IMR-90 (cell line): ENCODE data around the gene PPP1R17. TPM values are rescaled to one million over a fixed set of nuclear protein-coding genes. Genes with fewer than 3 reads are reported as not detected.

ENCODE experiments used
- ATAC-seq: fragments of 200-7000 bp; cut with Tn5 transposase; 2 replicates; pipeline ENCODE4 v1.9.1; 2020; ENCODE audit warnings: low read depth, mild to moderate bottlenecking, moderate library complexity
- BruUV-seq: library from RNA; stranded (reverse); fragments of 400-500 nt; replicated peaks from 2 replicates; lab custom pipeline; 2021; lab: Mats Ljungman, UMichigan
- CTCF ChIA-PET: fragments of 300-600 bp; formaldehyde crosslinking; extraction: SDS; loops from one replicate; lab custom pipeline; 2021; ENCODE audit warnings: antibody characterized with exemption; lab: Yijun Ruan, JAX
- POLR2A ChIA-PET: fragments of 300-600 bp; sonication (Branson Sonifier 250); formaldehyde crosslinking; loops from one replicate; lab custom pipeline; 2022; ENCODE audit warnings: antibody characterized with exemption; ENCODE audit not compliant: unreplicated experiment; lab: Charles Lee
- DNase-seq: peaks from one replicate; pipeline ENCODE4 v3.0.0; 2013
- H2AFZ ChIP-seq: replicated peaks from 2 replicates; pipeline ENCODE3; 2013; ENCODE audit warnings: low read length, mild to moderate bottlenecking; ENCODE audit not compliant: poor library complexity
- H2AK5ac ChIP-seq: 2 replicates; pipeline ENCODE4 v1.6.1; 2013; ENCODE audit warnings: low read depth, low read length, inconsistent platforms
- H2AK9ac ChIP-seq: replicated peaks from 2 replicates; pipeline ENCODE3; 2013; ENCODE audit warnings: mild to moderate bottlenecking, low read depth, low read length, moderate library complexity; ENCODE audit not compliant: poor library complexity
- H2BK120ac ChIP-seq: 2 replicates; pipeline ENCODE4 v1.6.1; 2013; ENCODE audit warnings: low read depth, low read length, inconsistent platforms
- H2BK15ac ChIP-seq: 3 replicates; pipeline ENCODE4 v1.6.1; 2013; ENCODE audit warnings: low read depth, low read length, inconsistent platforms
- H2BK20ac ChIP-seq: 2 replicates; pipeline ENCODE4 v1.6.1; 2013; ENCODE audit warnings: low read depth, mild to moderate bottlenecking, inconsistent platforms, low read length, moderate library complexity
- H2BK5ac ChIP-seq: 2 replicates; pipeline ENCODE4 v1.6.1; 2013; ENCODE audit warnings: mild to moderate bottlenecking, low read depth, low read length, inconsistent platforms; ENCODE audit not compliant: poor library complexity, severe bottlenecking
- H3K14ac ChIP-seq: replicated peaks from 2 replicates; pipeline ENCODE4 v1.6.1; 2013; ENCODE audit warnings: low read depth, low read length, inconsistent platforms
- H3K18ac ChIP-seq: 2 replicates; pipeline ENCODE4 v1.6.1; 2013; ENCODE audit warnings: low read depth, low read length, control low read depth
- H3K23ac ChIP-seq: 2 replicates; pipeline ENCODE4 v1.6.1; 2013; ENCODE audit warnings: low read depth, low read length, inconsistent platforms
- H3K27ac ChIP-seq: 2 replicates; pipeline ENCODE4 v1.5.1; 2013; ENCODE audit warnings: mild to moderate bottlenecking, control low read depth, low read length; ENCODE audit not compliant: insufficient read depth
- H3K27me3 ChIP-seq: 2 replicates; pipeline ENCODE4 v1.6.1; 2013; ENCODE audit warnings: low read length; ENCODE audit not compliant: control insufficient read depth, insufficient read depth
- H3K36me3 ChIP-seq: 2 replicates; pipeline ENCODE4 v1.6.1; 2013; ENCODE audit warnings: low read length, mixed read lengths; ENCODE audit not compliant: control insufficient read depth, insufficient read depth
- H3K4ac ChIP-seq: 2 replicates; pipeline ENCODE4 v1.6.1; 2013; ENCODE audit warnings: low read depth, low read length, inconsistent platforms
- H3K4me1 ChIP-seq: 2 replicates; pipeline ENCODE4 v1.6.1; 2013; ENCODE audit warnings: low read length, mixed read lengths; ENCODE audit not compliant: control insufficient read depth, insufficient read depth
- H3K4me2 ChIP-seq: 2 replicates; pipeline ENCODE4 v1.6.1; 2013; ENCODE audit warnings: low read depth, mild to moderate bottlenecking, control low read depth, low read length, moderate library complexity
- H3K4me3 ChIP-seq: 2 replicates; pipeline ENCODE4 v1.5.1; 2013; ENCODE audit warnings: low read depth, mild to moderate bottlenecking, control low read depth, low read length, moderate library complexity; ENCODE audit not compliant: insufficient read depth
- H3K56ac ChIP-seq: 2 replicates; pipeline ENCODE4 v1.6.1; 2013; ENCODE audit warnings: low read length, inconsistent platforms; ENCODE audit not compliant: insufficient read depth; ENCODE audit errors: extremely low read depth
- H3K79me1 ChIP-seq, 2 experiments: 2 replicates each; pipeline ENCODE4 v1.6.1; 2013; ENCODE audit warnings: low read length in 2 of 2, inconsistent platforms in 1 of 2, low read depth in 1 of 2
- H3K9ac ChIP-seq: 2 replicates; pipeline ENCODE4 v1.6.1; 2013; ENCODE audit warnings: low read depth, low read length, control low read depth
- H3K9me1 ChIP-seq: 2 replicates; pipeline ENCODE4 v1.6.1; 2013; ENCODE audit warnings: low read length, inconsistent platforms; ENCODE audit not compliant: insufficient read depth
- H3K9me3 ChIP-seq: 2 replicates; pipeline ENCODE4 v1.6.1; 2013; ENCODE audit warnings: low read length; ENCODE audit not compliant: control insufficient read depth, insufficient read depth
- H4K20me1 ChIP-seq: 2 replicates; pipeline ENCODE4 v1.6.1; 2013; ENCODE audit warnings: low read length, inconsistent platforms; ENCODE audit not compliant: insufficient read depth
- H4K5ac ChIP-seq: 2 replicates; pipeline ENCODE4 v1.6.1; 2013; ENCODE audit warnings: mild to moderate bottlenecking, low read depth, low read length, control low read depth
- H4K8ac ChIP-seq, 2 experiments: 2 replicates each; pipeline ENCODE4 v1.6.1; 2013; ENCODE audit warnings: low read depth in 2 of 2, low read length in 2 of 2, control low read depth in 1 of 2, inconsistent platforms in 1 of 2
- H4K91ac ChIP-seq: 2 replicates; pipeline ENCODE4 v1.6.1; 2013; ENCODE audit warnings: low read depth, low read length, inconsistent platforms; ENCODE audit not compliant: insufficient read depth
- BHLHE40 ChIP-seq: fragments of 150-350 bp; IDR thresholded peaks from 2 replicates; pipeline ENCODE4 v1.6.1; 2016; ENCODE audit warnings: mild to moderate bottlenecking, low read depth, low read length
- CEBPB ChIP-seq: IDR thresholded peaks from 2 replicates; pipeline ENCODE4 v1.6.1; 2012; ENCODE audit warnings: low read depth, low read length, improper control_type of control experiment
- CHD1 ChIP-seq: IDR thresholded peaks from 2 replicates; pipeline ENCODE4 v1.6.1; 2012; ENCODE audit warnings: low read depth, low read length, improper control_type of control experiment
- FOS ChIP-seq: fragments of 150-350 bp; IDR thresholded peaks from 2 replicates; pipeline ENCODE4 v1.6.1; 2016; ENCODE audit warnings: low read depth, low read length
- MAZ ChIP-seq: IDR thresholded peaks from 2 replicates; pipeline ENCODE4 v1.6.1; 2012; ENCODE audit warnings: low read depth, mild to moderate bottlenecking, low read length, improper control_type of control experiment, moderate library complexity, borderline replicate concordance
- MXI1 ChIP-seq: IDR thresholded peaks from 2 replicates; pipeline ENCODE4 v1.6.1; 2012; ENCODE audit warnings: low read depth, mild to moderate bottlenecking, low read length, moderate library complexity, borderline replicate concordance
- NFE2L2 ChIP-seq: fragments of 150-350 bp; IDR thresholded peaks from 2 replicates; pipeline ENCODE4 v1.6.1; 2016; ENCODE audit warnings: low read depth, mild to moderate bottlenecking, low read length
- POLR2A ChIP-seq: IDR thresholded peaks from 2 replicates; pipeline ENCODE4 v1.6.1; 2012; ENCODE audit warnings: mild to moderate bottlenecking, low read depth, low read length
- RCOR1 ChIP-seq: IDR thresholded peaks from 2 replicates; pipeline ENCODE4 v1.6.1; 2012; ENCODE audit warnings: mild to moderate bottlenecking, low read length, improper control_type of control experiment; ENCODE audit not compliant: insufficient replicate concordance
- RFX5 ChIP-seq: IDR thresholded peaks from 2 replicates; pipeline ENCODE4 v1.8.0; 2012; ENCODE audit warnings: low read depth, mild to moderate bottlenecking, low read length, moderate library complexity
- WGBS, 2 experiments: methylation state at CpG; one replicate each; pipeline versions ENCODE4 v1.1.5 to v1.1.7; 2013; ENCODE audit warnings: missing lambda C conversion rate in 2 of 2; ENCODE audit not compliant: insufficient read length in 1 of 2; ENCODE audit errors: extremely low coverage in 2 of 2; 5-methylcytosine and 5-hydroxymethylcytosine counted together
- dilution Hi-C: fragments of 300-500 bp; cut with HindIII; formaldehyde crosslinking; loops from one replicate; pipeline ENCODE4 v1.14.3; 2018; ENCODE audit warnings: low sequenced_read_pairs; ENCODE audit not compliant: unreplicated experiment
- in situ Hi-C: fragments of 300-500 bp; cut with MboI; formaldehyde crosslinking; loops from 3 replicates; pipeline ENCODE4 v1.14.3; 2019; ENCODE audit warnings: low sequenced_read_pairs, inconsistent platforms, mixed read lengths
- intact Hi-C: fragments of 100-400 bp; cut with micrococcal nuclease; formaldehyde crosslinking; loops from 2 replicates; pipeline ENCODE4 v1.10.0; 2022
- polyA plus RNA-seq, 3 experiments: library from polyadenylated mRNA; depleted of rRNA; stranded (reverse); fragments of >200 nt; gene quantifications; 2 replicates each; pipeline ENCODE4 v1.2.3, GENCODE V29; 2012; ENCODE audit warnings: low replicate concordance in 1 of 3
- total RNA-seq: library from RNA; depleted of rRNA; stranded (reverse); fragments of >200 nt; gene quantifications from 2 replicates; pipeline ENCODE4 v1.2.3, GENCODE V29; 2012
- TF ChIP-seq, protein P1 (sequence below): conservative IDR thresholded peaks from 2 replicates; pipeline ENCODE4 v1.5.1; 2012; ENCODE audit warnings: mild to moderate bottlenecking, low read depth, low read length, improper control_type of control experiment

Gene PPP1R17
- total and polyA plus RNA-seq, 2 of the 4 experiments (the other 2 are of a cell fraction), result not detected

DNA sequence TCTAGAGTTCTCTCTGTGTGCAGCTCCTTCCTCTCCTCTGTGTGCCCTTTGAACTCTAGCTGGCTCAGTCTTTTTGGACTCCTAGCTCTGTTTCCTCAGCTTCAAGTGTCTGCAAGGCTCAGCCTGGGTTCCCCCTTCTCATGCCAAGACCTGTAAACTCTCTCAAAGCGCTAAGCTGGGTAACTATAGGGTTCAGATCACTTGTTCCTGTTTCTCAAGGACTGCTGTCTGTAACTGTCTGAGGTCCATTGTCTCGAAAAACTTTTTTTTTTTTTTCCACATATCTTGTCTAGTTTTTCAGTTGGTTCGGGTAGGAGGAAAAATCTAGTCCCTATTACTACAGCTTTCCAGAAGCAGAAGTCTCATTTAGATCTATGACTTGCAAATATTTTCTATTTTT, 46.6 kb upstream of the PPP1R17 start:
- Histone ChIP-seq H3K36me3 (no peaks in the 10 kb centered on the region), H2BK15ac (no peak overlapping the region), H3K27ac (no peak overlapping the region), H2BK20ac (no peak overlapping the region), H3K4me1 (no peaks in the 10 kb centered on the region), H4K5ac (no peak overlapping the region), H3K4me2 (no peak overlapping the region), H3K18ac (no peak overlapping the region), H2BK120ac (no peak overlapping the region), H3K9ac (no peak overlapping the region), H3K9me1 (no peaks in the 10 kb centered on the region), H3K4me3 (no peak overlapping the region), H3K14ac (no peak overlapping the region), H3K9me3 (no peaks in the 10 kb centered on the region; the same call in 1 of the 2 replicates), H3K79me1 (no peaks in the 10 kb centered on the region), H3K56ac (no peak overlapping the region), H3K23ac (no peak overlapping the region), H4K91ac (no peak overlapping the region), H4K20me1 (no peaks in the 10 kb centered on the region), H2AFZ (no peak overlapping the region), H2AK5ac (no peak overlapping the region), H3K27me3 (no peaks in the 10 kb centered on the region), H2AK9ac (no peak overlapping the region), H3K4ac (no peak overlapping the region), H4K8ac (no peak overlapping the region), H2BK5ac (no peak overlapping the region)
- TF ChIP-seq MXI1 (no peak), RFX5 (no peak), MAZ (no peak), FOS (no peak), CHD1 (no peak), CEBPB (no peak), POLR2A (no peak), RCOR1 (no peak), BHLHE40 (no peak), NFE2L2 (no peak)
- TF ChIP-seq, protein P1, sequence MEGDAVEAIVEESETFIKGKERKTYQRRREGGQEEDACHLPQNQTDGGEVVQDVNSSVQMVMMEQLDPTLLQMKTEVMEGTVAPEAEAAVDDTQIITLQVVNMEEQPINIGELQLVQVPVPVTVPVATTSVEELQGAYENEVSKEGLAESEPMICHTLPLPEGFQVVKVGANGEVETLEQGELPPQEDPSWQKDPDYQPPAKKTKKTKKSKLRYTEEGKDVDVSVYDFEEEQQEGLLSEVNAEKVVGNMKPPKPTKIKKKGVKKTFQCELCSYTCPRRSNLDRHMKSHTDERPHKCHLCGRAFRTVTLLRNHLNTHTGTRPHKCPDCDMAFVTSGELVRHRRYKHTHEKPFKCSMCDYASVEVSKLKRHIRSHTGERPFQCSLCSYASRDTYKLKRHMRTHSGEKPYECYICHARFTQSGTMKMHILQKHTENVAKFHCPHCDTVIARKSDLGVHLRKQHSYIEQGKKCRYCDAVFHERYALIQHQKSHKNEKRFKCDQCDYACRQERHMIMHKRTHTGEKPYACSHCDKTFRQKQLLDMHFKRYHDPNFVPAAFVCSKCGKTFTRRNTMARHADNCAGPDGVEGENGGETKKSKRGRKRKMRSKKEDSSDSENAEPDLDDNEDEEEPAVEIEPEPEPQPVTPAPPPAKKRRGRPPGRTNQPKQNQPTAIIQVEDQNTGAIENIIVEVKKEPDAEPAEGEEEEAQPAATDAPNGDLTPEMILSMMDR, result no peak
- CTCF ChIA-PET, result no interaction called here
- intact Hi-C loops, result no loop called here
- BruUV-seq, result no TSS peak
- POLR2A ChIA-PET, result no interaction called here
- no peak for ATAC-seq
- no CpG with 5 or more reads among the region's 3 CpGs for WGBS, 2 experiments
- dilution Hi-C loops, result no loop called here
- DNase-seq, result no peak
- in situ Hi-C loops, result no loop called here
